Erythroblast (primary cell): Measurements from ENCODE around the gene LY86.

Experiments used
- GATA1 ChIP-seq: IDR thresholded peaks from 2 replicates; pipeline ENCODE4 v1.6.1; 2011; ENCODE audit warnings: low read depth, mild to moderate bottlenecking, control low read depth, low read length, moderate library complexity
- POLR2A ChIP-seq: IDR thresholded peaks from 2 replicates; pipeline ENCODE4 v1.6.1; 2011; ENCODE audit warnings: mild to moderate bottlenecking, low read length

GRCh38 chr6:6614983-6615349 is 26.4 kb downstream of the LY86 start:
- TF ChIP-seq POLR2A, result no peak
- TF ChIP-seq GATA1, result no peak
